ENCODE data around the gene GATAD2B.

- TF ChIP-seq REST (IDR thresholded peaks at IDR 0.05; ENCODE audit: insufficient replicate concordance, low read depth) = no peak
- TF ChIP-seq CTCF (IDR thresholded peaks at IDR 0.05; ENCODE audit: insufficient read depth, low read length) = no peak
Measured at GRCh38 chr1:153860285-153860684, 62.5 kb downstream of the GATAD2B start.
